HEK293T (cell line): ENCODE data around the gene CLEC1A.

Source experiments
- SP1 ChIP-seq: fragments of 450-650 bp; IDR thresholded peaks from 2 replicates; pipeline ENCODE4 v1.6.1; 2017
- SUZ12 ChIP-seq: fragments of 450-650 bp; IDR thresholded peaks from 2 replicates; pipeline ENCODE4 v1.6.1; 2016; ENCODE audit warnings: mild to moderate bottlenecking
- TARDBP ChIP-seq: fragments of 450-650 bp; IDR thresholded peaks from 2 replicates; pipeline ENCODE4 v1.6.1; 2016
- ZNF384 ChIP-seq: fragments of 450-650 bp; IDR thresholded peaks from 2 replicates; pipeline ENCODE4 v1.6.1; 2016

GRCh38 chr12:10030446-10030845 lies 68.3 kb downstream of the CLEC1A start, which contains the start of gene CLEC9A:
- TF ChIP-seq SP1, result no peak
- TF ChIP-seq SUZ12, result no peak
- TF ChIP-seq ZNF384, result no peak
- no peak for TF ChIP-seq TARDBP
